GM21381 (cell line): ENCODE measurements around the gene FADS1.

Experiments used
- ATAC-seq: cut with Tn5 transposase; IDR thresholded peaks from one replicate; pipeline ENCODE4 v1.9.1; 2021; ENCODE audit warnings: mild to moderate bottlenecking, moderate library complexity; ENCODE audit not compliant: unreplicated experiment

FADS1 gene

GRCh38 chr11:61827571-61828378, 11.0 kb upstream of the FADS1 start, which contains the start of gene FADS2:
TSS of gene FADS2 (plus strand) at chr11:61828300. CDS start at chr11:61828391, 91 bp downstream.
- ATAC-seq: peak; percentile 68

DNA sequence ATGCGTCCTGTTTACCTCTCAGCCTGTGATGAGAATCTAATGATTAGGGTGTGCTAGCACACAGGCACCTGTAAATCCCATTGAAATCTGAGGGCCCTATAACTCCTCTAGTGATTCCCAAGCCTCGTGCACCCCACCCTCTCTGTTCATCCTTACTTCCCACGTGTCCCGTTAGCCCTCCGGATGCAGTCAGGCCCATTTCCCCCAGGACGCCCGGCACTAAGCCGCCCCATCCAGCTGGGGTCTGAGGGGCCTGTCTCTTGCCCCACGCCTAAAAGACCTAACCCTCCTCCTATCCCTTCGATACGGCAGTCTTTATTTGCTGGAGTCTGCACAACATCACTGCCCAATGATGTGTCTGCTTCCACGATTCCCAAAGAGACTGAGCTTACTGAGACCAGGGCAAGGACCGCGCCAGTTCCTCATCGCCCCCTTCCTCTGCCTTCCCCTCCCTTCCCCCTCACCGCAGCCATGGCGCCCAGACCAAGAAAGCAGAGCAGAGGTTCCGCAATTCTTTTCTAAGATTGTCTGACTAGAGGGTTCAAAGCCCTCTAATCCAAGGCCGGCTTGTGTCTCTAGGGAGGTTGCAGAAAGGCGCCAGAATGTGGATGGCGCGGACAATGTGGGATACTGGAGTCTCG, 10.2 kb upstream of the FADS1 start:
- ATAC-seq: no peak

DNA sequence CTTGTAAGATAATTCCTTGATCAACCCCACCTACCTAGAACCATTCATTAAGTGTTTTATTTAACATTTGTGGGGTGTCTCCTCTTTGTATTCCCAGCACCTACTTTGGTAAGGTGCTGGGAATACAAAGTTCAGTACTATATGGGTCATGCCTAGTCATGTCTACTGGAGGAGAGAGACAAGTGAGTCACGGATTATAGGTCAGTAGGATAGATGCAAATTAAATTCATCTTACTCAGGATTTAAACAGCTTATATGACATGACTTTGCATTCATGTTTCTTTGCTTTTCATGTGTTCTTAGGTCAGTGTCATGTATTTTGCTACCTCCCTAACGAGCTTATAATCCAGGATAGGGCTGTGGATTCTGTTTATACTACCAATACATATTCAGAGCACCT, 3.4 kb upstream of the FADS1 start:
- no peak for ATAC-seq

DNA sequence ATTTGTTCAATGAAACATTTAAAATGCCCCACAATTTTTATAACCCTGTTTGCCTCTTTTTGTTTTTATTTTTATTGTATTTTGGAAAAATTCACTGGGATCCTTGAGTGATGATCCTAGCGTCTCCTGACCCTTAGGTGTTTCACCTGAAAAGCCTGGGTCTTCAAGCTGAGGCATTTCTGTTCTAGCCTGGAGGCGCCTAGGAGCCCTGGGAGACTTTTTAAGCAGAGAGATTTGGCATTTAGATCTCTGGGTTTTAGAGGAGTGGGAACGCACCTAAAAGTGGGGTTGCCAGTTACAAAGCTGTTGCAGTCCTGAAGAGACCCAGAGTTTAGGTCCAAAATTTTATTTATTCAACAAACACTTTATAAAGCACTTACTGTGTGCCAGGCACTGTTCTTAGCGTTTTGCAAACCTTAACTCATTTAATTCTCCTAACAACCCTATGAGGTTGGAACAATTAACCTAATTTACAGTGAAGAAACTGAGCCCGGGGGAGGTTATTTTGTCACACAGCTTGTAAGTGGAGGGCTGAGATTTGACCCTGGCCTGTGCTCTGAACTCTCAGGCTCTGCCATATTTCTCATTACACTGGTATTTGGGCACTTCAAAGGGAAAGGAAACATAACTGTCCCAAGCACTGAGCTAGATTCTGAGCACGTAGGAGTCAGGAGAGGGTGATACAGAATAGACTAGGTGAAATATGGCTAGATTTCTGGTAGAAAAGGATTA, 834 bp upstream of the FADS1 start:
- no peak for ATAC-seq

DNA sequence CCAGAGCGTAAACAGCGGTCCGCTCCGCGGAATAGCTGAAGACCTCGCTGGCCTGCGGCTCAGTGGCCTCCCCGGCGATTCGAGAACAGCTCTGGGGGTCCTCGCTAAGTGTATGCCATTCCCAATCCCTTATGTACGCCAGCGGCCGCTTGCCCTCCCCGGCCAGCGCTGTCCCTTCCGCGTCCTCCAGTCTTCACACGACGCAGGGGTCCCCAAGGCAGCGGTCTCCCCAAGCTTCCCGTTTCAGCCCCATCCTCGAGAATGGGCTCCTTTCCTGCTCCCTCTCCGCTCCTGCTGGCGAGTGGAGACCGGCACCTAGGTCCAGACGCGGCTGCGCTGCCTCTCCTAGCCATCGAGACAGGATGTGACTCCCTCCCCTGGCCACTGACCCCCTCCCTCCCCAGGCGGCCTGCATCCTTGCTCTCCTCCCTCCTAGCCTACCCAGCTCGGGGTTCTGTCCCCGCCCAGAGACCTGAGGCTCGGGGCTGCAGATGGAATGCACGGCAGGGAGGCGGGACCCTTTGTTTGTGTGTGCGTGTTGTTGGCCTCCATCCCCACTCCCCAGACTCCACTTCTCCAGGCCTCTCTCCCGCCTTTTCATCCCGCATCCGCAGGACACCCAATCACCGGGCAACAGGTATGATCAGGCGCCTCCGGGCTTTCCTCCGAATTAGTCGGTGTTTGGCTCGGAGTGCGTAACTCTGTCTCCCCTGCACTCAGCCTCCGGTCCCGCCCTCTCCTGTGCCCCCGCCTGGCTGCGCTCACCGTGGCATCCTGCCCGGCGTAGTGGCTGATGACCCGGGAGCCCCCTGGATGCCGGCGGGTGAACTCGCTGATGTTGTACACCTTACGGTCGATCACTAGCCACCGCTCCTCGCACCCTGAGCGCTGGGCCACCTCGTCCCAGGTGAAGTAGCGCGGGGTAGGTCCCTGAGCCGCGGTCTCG, 740 bp downstream of the FADS1 start:
- ATAC-seq: peak; percentile 24

- ATAC-seq: peak; percentile 61
Measured at GRCh38 chr11:61814958-61815789, 1.6 kb downstream of the FADS1 start.

DNA sequence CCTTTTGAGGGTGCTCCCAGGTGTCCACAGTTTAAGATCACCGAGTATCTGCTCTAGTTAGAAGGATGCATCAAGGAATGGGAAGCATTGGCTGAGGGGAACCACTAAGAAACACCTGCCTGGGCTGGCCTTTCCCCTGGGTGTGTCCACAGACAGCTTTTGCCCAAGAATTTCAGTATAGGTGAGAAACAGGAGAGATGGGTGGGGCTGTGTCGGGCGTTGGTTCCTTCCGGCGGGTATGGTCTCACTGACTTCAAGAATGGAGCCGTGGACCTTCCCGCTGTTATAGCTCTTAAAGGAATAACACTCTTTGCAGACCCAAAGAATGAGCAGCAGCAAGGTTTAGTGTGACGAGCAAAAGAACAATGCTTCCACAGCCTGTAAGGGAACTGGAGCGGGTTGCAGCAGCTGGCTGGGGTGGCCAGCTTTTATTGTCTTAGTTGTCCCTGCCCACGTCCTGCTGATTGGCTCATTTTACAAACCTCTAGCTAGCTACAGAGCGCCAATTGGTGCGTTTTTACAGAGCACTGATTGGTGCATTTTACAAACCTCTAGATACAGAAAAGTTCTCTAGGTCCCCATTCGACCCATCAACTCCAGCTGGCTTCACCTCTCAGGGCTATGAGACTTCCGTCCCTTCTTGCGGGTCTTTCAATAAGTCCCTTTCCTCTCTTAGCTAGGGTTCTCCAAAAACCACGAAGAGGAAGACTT, 2.4 kb downstream of the FADS1 start:
- no peak for ATAC-seq

- no peak for ATAC-seq
Measured at GRCh38 chr11:61812736-61813411, 3.9 kb downstream of the FADS1 start.

DNA sequence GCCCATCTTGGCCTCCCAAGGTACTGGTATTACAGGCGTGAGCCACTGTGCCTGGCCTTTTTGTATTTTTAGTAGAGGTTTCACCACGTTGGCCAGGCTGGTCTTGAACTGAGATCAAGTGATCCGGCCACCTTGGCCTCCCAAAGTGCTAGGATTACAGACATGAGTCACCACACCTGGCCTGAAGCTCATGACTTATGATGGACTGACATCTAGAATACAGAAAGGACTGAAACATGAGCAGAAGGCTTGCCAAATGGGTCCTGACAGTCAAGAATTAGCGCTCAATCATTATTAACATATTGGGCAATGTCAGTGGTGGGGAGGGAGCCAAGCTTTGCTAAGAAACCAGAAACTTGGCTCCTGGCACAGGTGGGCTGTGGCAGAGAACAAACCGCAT, 5.0 kb downstream of the FADS1 start:
- ATAC-seq: no peak

- ATAC-seq: no peak
Measured at GRCh38 chr11:61810671-61811175, 6.1 kb downstream of the FADS1 start.

GRCh38 chr11:61806785-61807184, 10.0 kb downstream of the FADS1 start:
- ATAC-seq: no peak

DNA sequence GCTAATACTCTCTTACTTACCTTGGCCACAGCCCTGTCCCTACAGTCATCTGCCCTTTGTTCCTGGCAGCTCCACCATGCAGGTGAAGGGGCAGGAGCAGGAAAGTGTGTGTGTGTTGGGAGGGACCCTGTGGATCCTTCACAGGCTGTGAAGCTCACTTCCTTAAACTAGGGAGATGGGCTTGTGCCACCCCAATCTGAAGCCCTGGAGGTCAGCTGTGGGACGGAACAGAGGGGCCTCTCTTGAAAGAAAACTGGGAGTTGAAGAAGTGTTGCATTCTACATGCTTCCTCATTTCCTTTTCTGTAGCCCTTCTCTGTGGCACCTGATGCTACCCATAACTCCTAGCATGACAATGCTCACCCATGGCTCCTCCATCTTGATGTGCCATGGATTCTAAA, 11.7 kb downstream of the FADS1 start:
- no peak for ATAC-seq

DNA sequence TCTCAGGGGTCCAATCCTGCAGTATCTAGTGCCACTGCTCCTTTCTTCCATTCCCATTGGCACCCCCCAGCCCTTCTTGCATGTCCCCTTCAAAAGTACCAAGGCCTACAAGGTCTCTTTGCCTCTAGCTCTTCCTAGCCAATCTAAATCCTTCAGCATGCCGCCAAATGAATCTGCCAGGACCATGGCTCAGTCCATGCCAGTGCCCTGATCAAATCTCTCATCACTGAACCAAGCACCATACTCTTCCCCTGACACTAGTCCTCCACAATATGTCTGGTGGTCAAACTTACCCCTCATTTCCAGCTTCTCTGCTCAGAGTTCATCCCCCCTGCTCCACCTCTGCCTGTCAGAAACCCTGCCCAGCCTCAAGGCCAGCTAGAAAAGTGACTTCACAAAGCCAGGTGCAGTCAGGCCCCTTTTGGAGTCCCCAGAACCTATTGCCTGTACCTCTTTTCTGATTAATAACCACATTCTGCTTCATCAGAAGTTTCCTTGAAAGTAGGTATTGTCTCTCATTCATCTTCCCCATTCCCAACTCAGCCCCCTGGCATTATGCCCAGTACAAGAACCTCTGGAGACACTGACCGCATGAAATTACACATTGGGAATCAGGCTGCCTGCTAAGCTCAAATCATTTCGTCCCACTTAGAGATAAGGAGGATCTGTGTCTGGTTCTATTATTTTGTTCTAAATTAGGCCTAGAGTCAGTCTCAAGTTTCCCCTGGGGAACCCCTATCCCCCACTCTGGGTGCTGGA, 12.7 kb downstream of the FADS1 start:
- ATAC-seq: no peak

DNA sequence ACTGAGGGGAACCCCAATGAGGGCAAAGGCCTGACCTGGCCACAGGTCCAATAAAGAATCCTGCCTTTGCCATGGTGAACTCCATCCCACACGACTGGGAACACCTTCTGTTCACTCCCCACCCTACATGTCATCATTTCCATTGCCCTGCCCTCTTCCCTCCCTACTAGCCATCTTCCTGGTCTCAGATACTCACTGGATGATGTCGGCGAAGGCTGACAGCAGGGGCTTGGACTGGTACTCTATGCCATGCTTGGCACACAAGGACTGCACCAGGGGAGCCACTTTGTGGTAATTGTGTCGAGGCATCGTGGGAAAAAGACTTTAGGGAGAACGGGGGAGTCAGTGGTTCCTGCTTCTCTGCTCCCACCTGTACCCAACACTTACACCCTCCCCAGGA, 14.2 kb downstream of the FADS1 start:
- ATAC-seq: no peak

- ATAC-seq: no peak
Measured at GRCh38 chr11:61800331-61801281, 16.2 kb downstream of the FADS1 start.

- ATAC-seq: no peak
Measured at GRCh38 chr11:61799665-61800284, 17.0 kb downstream of the FADS1 start.
